Kidney epithelial cell (primary cell): ENCODE measurements around the gene EFHC1. TPM values are rescaled to one million over a fixed set of nuclear protein-coding genes. Genes with fewer than 3 reads are reported as not detected.
A peak's percentile ranks its signal among the peaks of the same experiment; 100 is the strongest.
"Not testable (repeated sequence)": the region's sequence is repeated elsewhere in the genome, so short reads cannot be mapped to it uniquely, and the experiment has no call there.

ENCODE experiments used
- DNase-seq: peaks from one replicate; pipeline ENCODE4 v3.0.0-alpha.2; 2010; ENCODE audit warnings: low read depth
- H3K27me3 ChIP-seq: 2 replicates; pipeline ENCODE4 v1.6.0; 2011; ENCODE audit warnings: low read length; ENCODE audit not compliant: control insufficient read depth, insufficient read depth
- H3K36me3 ChIP-seq: 2 replicates; pipeline ENCODE4 v1.5.1; 2011; ENCODE audit warnings: low read length; ENCODE audit not compliant: control insufficient read depth, insufficient read depth
- H3K4me3 ChIP-seq: 2 replicates; pipeline ENCODE4 v1.5.1; 2011; ENCODE audit warnings: low read depth, mild to moderate bottlenecking, control low read depth, low read length
- total RNA-seq: library from RNA; depleted of rRNA; stranded (reverse); fragments of >200 nt; gene quantifications from 2 replicates; pipeline ENCODE4 v1.2.3, GENCODE V29; 2015
- TF ChIP-seq, protein P1 (sequence below): IDR thresholded peaks from 2 replicates; pipeline ENCODE4 v1.5.1; 2011; ENCODE audit warnings: mild to moderate bottlenecking, moderate library complexity, low read length, control low read depth, inconsistent platforms; ENCODE audit not compliant: insufficient read depth, poor library complexity, severe bottlenecking

Gene EFHC1
- total RNA-seq, 1 donor from 2014 or later, result 22.9 TPM

DNA sequence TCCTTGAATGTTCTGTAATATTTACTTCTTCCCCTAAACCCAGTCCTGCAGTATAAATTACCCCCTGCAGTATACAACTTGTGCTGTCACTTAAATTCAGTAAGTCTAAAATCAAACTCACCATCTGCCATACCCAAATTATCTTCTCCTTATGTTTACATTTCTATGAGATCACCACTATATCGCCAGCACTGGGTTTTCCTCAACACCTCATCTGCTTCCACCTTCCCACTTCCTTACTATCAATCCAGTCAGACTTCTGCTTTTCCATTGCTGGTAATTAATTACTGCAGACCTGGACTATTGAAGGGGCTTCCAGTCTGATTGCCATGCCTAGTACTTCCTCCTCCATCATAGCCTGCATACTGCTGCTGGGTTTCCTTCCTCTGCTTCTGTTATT is 15.2 kb downstream of the EFHC1 start:
- DNase-seq, result no peak
- Histone ChIP-seq H3K36me3 (no peaks in the 10 kb centered on the region), H3K4me3 (no peak overlapping the region), H3K27me3 (no peaks in the 10 kb centered on the region)
- TF ChIP-seq, protein P1, sequence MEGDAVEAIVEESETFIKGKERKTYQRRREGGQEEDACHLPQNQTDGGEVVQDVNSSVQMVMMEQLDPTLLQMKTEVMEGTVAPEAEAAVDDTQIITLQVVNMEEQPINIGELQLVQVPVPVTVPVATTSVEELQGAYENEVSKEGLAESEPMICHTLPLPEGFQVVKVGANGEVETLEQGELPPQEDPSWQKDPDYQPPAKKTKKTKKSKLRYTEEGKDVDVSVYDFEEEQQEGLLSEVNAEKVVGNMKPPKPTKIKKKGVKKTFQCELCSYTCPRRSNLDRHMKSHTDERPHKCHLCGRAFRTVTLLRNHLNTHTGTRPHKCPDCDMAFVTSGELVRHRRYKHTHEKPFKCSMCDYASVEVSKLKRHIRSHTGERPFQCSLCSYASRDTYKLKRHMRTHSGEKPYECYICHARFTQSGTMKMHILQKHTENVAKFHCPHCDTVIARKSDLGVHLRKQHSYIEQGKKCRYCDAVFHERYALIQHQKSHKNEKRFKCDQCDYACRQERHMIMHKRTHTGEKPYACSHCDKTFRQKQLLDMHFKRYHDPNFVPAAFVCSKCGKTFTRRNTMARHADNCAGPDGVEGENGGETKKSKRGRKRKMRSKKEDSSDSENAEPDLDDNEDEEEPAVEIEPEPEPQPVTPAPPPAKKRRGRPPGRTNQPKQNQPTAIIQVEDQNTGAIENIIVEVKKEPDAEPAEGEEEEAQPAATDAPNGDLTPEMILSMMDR, result no peak

DNA sequence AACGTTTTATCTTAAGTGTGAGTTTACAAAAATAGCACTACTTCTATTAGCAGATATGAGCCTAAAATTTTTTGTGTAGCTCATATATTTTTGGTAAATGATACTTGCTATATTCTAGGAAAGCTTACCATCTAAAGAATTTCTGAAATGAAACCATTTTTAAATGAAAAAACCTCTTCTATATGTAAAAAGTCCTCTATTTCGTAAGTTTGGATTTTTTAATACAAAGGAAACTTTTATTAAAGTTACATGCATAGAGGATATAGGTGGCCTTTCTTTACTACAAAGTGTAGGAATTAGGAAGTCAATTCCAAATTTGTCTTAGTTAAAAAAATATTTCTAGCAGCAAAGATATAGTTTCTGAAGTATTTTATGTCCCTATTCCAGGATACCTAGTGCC is 18.8 kb downstream of the EFHC1 start:
- Histone ChIP-seq H3K27me3 (no peaks in the 10 kb centered on the region), H3K4me3 (no peak overlapping the region), H3K36me3 (no peaks in the 10 kb centered on the region)
- TF ChIP-seq, protein P1, result no peak
- no peak for DNase-seq

- TF ChIP-seq, protein P1, result no peak
- Histone ChIP-seq H3K27me3 (no peaks in the 10 kb centered on the region), H3K36me3 (no peaks in the 10 kb centered on the region), H3K4me3 (no peak overlapping the region)
- peak; percentile 76 for DNase-seq
These were observed 34.4 kb downstream of the EFHC1 start for GRCh38 chr6:52454556-52454955.

GRCh38 chr6:52457096-52457495 is 37.0 kb downstream of the EFHC1 start:
- TF ChIP-seq, protein P1, result no peak
- DNase-seq, result no peak
- no peak overlapping the region for H3K4me3 ChIP-seq

DNA sequence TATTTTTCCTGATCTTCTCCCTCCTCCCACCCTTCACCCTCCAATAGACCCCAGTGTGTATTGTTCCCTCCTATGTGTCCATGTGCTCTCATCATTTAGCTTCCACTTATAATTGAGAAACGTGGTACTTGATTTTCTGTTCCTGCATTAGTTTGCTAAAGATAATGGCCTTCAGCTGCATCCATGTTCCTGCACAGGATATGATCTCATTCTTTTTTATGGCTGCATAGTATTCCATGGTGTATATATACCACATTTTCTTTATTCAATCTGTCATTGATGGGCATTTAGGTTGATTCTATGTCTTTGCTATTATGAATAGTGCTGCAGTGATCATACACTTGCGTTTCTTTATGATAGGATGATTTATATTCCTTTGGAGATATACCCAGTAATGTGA is 41.1 kb downstream of the EFHC1 start:
- DNase-seq, H3K36me3 ChIP-seq, H3K27me3 ChIP-seq, H3K4me3 ChIP-seq: not testable (repeated sequence)

More at GRCh38 chr6:52457096-52457495, 37.0 kb downstream of the EFHC1 start:
- H3K36me3 ChIP-seq, result no peaks in the 10 kb centered on the region
- H3K27me3 ChIP-seq, result no peaks in the 10 kb centered on the region

DNA sequence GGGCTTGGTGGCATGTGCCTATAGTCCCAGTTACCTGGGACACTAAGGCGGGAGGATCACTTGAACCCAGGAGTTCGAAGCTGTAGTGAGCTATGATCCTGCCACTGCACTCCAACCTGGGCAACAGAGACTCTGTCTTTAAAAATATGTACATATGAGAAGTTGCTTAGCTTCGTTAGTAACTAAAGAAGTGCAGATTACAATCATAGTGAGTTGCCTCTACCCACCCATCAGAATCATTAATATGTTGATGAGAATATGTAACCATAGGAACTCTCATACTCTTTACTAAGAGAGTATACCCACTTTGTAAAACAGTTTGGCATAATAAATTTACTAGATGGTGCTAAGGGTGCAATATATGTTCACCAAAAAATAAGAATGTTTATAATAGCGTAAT is 54.0 kb downstream of the EFHC1 start:
- no peak for DNase-seq
- Histone ChIP-seq H3K36me3 (no peaks in the 10 kb centered on the region), H3K27me3 (no peaks in the 10 kb centered on the region), H3K4me3 (no peak overlapping the region)
- TF ChIP-seq, protein P1, result no peak

DNA sequence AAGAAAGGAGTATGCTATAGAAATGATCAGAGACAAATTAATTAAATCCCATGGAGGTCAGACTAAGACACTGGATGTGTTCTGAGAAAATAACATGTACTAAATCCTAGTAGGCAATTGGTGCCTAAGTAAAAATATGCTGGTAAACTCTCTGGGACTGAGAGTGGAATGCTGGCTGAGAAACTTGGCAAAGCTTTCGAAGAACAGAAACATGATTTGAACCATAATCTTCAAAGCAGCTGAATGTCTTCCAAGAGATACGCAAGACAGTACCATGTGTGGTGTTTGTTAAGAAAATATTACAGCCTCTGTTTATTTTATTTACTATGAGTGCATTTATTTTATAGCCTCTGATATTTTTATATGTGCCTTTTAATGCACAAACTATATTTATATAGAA is 55.2 kb downstream of the EFHC1 start:
- TF ChIP-seq, protein P1, result no peak
- H3K36me3 ChIP-seq, result no peaks in the 10 kb centered on the region
- no peak for DNase-seq
- no peaks in the 10 kb centered on the region for H3K27me3 ChIP-seq
- H3K4me3 ChIP-seq, result no peak overlapping the region
